ENCODE data around the gene FAH.
"Not testable (repeated sequence)": the region's sequence is repeated elsewhere in the genome, so short reads cannot be mapped to it uniquely, and the experiment has no call there.

The FAH gene

DNA sequence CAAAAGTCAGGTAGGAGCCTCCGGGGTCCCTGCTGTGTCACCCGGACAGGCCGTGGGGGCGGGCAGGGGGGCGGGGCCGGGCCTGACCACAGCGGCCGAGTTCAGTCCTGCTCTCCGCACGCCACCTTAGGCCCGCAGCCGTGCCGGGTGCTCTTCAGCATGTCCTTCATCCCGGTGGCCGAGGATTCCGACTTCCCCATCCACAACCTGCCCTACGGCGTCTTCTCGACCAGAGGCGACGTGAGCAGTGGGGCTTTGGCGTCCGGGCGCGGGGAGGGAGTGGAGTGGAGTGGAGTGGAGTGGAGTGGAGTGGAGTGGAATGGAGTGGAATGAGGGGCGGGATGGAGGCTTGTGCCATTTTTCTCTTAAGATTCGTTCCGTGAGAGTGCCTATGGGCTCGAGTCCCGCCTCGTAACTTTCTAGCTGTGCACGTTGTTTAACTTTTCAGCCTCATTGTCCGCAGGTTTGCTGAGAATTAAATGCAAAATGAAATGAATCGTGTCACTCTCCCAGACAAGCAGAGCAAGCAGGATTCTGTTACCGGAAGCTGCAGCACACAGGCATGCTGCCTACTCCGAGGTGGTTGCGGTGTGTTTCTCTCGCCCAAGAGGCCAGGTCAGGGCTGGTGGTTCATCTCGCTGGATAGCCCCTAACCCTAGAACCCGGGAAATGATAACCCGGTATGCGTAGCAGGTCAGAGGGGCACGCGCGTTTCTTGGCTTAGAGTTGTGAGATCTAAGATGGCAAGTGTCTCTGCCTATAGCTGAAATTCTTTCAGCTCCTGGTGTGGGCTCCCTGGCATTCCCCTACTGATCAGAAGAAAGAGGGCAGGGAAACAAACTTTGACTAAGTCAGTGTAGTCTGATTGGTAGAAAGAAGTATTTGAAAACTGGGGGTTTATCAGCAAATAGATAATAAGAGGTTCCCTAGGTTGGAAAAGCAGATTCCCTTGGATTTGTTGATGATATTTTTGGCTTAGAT, at the start of gene FAH:
TSS of gene FAH (plus strand) at position 104 of the 981 bp plus-strand sequence. CDS start at position 160, 56 bp downstream.
- DNase-seq (ENCODE audit: low spot score): peak; percentile 72

DNA sequence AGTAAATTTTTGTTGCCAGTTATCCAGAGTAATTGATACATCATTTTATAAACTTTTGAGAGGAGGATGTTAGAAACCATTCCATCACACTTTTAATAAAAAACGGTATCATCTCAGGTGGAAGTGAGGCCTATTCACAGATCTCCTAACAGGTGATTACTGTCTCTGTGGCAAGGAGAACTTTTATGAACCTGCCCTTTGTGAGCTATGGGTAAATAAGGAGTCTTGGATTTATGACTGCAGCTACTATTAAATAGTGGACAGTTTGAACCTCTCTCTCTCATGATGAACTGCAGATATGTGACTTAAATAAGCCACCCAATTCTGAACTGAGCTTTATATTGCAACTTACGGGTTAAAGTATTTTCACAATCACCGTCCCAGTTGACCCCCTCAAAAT, 47.6 kb upstream of the FAH start:
- no peak for DNase-seq (ENCODE audit: low spot score)

- DNase-seq (ENCODE audit: low spot score): peak; percentile 38
Observed at GRCh38 chr15:80105595-80105994, 47.2 kb upstream of the FAH start.

DNA sequence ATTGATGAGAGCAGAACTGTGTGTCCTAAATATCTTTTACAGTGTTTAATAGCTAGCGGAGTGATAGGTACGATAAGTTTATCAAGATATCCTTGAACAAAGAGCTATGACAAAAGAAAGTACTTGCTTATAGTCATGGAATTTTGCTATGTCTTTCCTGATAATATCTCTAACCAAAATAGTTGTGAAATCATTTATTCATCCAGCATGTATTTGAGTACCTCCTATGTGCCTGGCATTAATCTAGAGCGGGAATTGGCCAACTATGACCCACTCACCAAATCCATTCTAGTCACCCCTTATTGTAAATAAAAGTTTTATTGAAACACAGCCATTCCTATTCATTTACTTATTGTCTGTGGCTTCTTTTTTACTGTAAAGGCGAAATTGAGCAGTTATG, 46.7 kb upstream of the FAH start:
- DNase-seq (ENCODE audit: low spot score): no peak

GRCh38 chr15:80107204-80107603, 45.6 kb upstream of the FAH start:
- no peak for DNase-seq (ENCODE audit: low spot score)

GRCh38 chr15:80107774-80108173, 45.0 kb upstream of the FAH start:
- DNase-seq (ENCODE audit: low spot score): no peak

GRCh38 chr15:80109388-80109787, 43.4 kb upstream of the FAH start:
- no peak for DNase-seq (ENCODE audit: low spot score)

DNA sequence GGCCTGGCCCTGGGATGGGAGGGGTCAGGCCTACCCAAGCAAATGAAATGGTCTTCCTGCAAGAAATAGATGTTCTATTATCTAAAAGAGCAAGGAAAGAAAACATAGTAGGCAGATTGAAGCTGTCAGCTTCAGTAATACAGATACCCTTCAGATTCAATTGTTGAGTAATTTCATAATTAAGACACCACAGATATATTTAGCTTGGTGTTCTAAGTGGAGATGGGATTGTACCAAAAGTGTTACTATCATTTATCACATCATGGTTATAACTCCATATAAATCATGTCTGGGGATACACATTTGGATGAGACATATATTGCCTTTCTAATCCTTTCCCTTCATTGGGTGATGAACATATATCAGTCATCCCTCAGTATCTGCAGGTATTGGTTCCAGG, 41.9 kb upstream of the FAH start:
- no peak for DNase-seq (ENCODE audit: low spot score)

DNA sequence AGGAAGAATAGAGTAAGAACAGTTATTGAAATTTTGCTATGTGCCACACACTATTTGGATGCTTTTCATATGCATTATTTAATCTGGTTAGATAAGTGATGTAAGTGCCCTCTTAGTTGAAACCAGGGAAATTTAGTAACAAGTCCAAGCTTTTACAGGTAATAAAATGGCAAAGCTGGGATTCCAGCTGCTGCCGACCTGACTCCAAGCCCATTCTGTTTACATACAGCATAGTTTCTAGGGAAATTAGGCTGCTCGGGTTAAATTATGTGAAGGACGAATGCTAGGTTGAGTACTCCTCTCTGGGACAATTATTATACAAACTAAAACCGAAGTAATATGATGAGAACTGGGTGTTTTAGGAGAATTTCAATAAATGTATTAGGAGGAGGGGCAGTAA, 38.7 kb upstream of the FAH start:
- no peak for DNase-seq (ENCODE audit: low spot score)

GRCh38 chr15:80115021-80115420, 37.8 kb upstream of the FAH start:
- no peak for DNase-seq (ENCODE audit: low spot score)

- DNase-seq (ENCODE audit: low spot score): no peak
Observed at GRCh38 chr15:80118956-80119355, 33.8 kb upstream of the FAH start.

DNA sequence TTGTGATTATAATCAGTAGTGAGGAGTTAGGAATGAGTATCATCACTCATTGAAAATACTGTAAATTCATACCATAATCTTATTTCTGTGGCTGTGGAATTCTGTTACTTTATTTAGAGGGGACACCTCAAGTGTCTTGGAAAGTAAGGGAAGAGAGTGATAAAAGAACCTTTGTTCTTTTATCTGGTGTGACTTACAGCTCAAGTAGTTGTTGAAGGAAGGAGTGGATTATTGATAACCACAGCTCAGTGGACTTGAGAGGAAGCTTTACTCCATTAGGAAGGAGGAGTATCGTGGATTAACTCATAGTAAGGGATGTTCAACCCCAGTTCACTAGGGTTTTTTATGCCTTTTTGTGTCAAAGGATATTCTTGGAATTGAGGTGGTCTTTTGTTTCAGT, 32.2 kb upstream of the FAH start:
- DNase-seq (ENCODE audit: low spot score): no peak

DNA sequence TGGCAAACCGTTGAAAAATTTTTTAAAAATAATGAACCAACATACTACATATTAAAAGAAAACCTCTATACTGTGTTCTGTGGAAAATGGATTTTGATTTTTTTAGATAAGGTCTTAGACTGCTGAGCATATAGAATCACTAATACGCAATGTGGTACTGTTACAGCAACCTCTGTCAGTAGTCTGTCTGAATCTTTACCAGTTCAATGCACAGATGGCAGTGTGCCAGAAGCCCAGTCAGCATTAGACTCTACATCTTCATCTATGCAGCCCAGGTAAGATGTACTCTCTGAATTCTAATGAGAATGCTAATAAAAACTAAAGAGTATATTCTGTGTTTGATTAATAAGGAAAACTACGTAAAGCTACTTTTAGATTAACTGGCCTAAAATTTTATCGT, 31.3 kb upstream of the FAH start:
- DNase-seq (ENCODE audit: low spot score): no peak

DNA sequence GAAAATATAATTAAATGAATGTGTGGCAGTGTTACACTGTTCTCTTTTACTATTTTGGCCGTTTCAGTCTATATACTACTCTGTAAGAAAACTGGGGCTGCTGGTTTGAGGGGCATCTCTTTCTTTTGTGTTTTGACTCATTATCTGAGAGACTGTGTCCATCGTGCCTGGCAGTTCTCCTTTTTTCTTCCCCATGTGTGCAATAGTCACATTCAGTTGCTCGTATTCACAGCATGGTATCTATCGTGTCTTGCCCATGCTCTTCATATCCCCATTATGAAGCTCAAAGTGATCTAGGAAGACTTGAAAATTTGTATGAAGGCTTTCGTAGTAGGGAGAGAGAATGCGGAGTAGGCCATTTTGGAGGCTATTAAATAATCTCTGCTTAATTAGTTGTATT, 29.8 kb upstream of the FAH start:
- no peak for DNase-seq (ENCODE audit: low spot score)

- DNase-seq (ENCODE audit: low spot score): not testable (repeated sequence)
Observed at GRCh38 chr15:80127253-80127652, 25.5 kb upstream of the FAH start.

DNA sequence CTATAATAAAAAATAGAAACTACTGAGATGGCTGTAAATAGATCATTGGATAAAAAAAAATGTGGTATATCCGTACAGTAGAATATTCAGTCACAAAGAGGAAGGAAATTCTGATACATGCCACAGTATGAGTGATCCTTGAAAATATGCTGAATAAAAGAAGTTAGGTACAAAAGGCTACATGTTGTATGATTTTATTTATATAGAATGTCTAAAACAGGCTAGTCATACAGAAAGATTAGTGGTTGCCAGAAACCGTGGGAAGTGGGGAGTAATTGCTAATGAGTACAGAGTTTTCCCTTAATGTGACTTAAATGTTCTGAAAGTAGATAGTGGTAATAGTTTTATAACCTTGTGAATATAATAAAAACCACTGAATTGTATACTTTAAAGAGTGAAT, 24.9 kb upstream of the FAH start:
- no peak for DNase-seq (ENCODE audit: low spot score)

GRCh38 chr15:80132382-80132781, 20.4 kb upstream of the FAH start:
- no peak for DNase-seq (ENCODE audit: low spot score)

- DNase-seq (ENCODE audit: low spot score): no peak
Observed at GRCh38 chr15:80136854-80137253, 15.9 kb upstream of the FAH start.

- DNase-seq (ENCODE audit: low spot score): no peak
Observed at GRCh38 chr15:80138961-80139360, 13.8 kb upstream of the FAH start.

DNA sequence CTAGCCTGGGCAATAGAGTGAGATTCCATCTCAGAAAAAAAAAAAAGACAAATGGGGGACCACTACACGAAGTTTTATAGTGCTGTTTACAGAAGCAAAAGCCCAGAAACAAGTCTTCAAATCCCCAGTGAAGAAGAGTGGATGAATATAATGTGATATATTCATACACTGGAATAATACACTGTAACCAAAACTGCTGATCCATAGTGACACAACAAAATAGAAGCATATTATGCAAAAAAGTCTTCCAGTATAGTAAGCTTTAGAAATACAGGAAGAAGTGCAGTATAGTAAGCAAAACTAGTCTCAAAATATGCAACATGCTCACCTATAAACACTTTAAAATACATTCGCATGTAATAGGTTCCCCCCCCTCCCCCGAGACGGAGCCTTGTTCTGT, 11.9 kb upstream of the FAH start:
- no peak for DNase-seq (ENCODE audit: low spot score)

DNA sequence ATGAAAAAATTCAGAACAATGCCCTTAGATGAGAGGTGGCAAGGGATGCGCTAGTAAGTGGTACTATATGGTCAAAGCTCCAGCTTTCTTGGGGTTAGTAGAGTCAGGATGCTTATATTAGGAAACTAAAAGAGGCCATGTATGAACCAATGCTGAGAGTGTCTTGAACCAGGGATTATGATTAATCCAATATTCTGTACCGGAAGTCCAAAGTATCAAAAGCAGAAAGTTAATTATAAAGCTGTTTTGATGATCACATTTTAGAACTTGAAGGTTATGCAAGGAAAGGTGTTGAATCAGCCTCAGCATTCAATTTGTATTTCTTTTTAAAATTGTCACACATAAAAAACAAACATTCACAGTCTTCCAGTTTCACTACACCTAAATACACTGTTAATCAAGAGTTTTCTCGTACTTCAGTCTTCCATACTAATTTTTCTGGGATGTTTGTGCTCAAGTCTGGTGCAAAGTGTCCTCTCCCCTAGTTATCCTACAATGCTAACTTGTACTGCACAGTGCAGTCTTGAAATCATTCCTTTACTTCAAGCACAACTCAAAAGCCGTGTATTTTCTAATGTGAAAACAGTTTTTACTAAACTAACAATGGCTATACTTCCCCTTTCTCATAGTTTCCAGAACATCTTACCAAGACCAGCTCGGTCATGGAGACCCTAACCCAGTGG, 10.7 kb upstream of the FAH start:
- DNase-seq (ENCODE audit: low spot score): no peak

- DNase-seq (ENCODE audit: low spot score): no peak
Observed at GRCh38 chr15:80142646-80143045, 10.2 kb upstream of the FAH start.

GRCh38 chr15:80151148-80151547, 1.7 kb upstream of the FAH start:
- no peak for DNase-seq (ENCODE audit: low spot score)

Measured in RKO (cell line).